ENCODE measurements around the gene ANP32A. TPM values are rescaled to one million over a fixed set of nuclear protein-coding genes. Genes with fewer than 3 reads are reported as not detected.
A peak's percentile ranks its signal among the peaks of the same experiment; 100 is the strongest.

ANP32A gene
- total and polyA plus RNA-seq, 9 of the 15 experiments (the other 6 are each of a cell fraction or from before 2014, with no cell fraction given), result 13.2 to 656 (median 210) TPM

- peak; percentile 32; the same call in 1 of the 2 replicates for TF ChIP-seq TFAP4 (CRISPR knock-in tag; IDR thresholded peaks at IDR 0.05; ENCODE audit: borderline replicate concordance)
- TF ChIP-seq POLR2AphosphoS5 (IDR thresholded peaks at IDR 0.05; ENCODE audit: control insufficient read depth, insufficient read depth, low read depth, low read length), result peak; percentile 47; the same call in 1 of the 2 replicates
- peak; percentile 65; the same call in 1 of the 2 replicates for TF ChIP-seq EP400 (IDR thresholded peaks at IDR 0.05)
- TF ChIP-seq ZNF785 (CRISPR knock-in tag; IDR thresholded peaks at IDR 0.05), result no peak
- peak; percentile 75 for TF ChIP-seq MEF2D (tag; conservative IDR thresholded peaks at IDR 0.05; ENCODE audit: low read depth)
- TF ChIP-seq, protein P1, sequence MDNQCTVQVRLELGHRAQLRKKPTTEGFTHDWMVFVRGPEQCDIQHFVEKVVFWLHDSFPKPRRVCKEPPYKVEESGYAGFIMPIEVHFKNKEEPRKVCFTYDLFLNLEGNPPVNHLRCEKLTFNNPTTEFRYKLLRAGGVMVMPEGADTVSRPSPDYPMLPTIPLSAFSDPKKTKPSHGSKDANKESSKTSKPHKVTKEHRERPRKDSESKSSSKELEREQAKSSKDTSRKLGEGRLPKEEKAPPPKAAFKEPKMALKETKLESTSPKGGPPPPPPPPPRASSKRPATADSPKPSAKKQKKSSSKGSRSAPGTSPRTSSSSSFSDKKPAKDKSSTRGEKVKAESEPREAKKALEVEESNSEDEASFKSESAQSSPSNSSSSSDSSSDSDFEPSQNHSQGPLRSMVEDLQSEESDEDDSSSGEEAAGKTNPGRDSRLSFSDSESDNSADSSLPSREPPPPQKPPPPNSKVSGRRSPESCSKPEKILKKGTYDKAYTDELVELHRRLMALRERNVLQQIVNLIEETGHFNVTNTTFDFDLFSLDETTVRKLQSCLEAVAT (IDR thresholded peaks at IDR 0.05), result peak; percentile 21 to 77; a peak in 1 of 4 replicates
- TF ChIP-seq, protein P2, sequence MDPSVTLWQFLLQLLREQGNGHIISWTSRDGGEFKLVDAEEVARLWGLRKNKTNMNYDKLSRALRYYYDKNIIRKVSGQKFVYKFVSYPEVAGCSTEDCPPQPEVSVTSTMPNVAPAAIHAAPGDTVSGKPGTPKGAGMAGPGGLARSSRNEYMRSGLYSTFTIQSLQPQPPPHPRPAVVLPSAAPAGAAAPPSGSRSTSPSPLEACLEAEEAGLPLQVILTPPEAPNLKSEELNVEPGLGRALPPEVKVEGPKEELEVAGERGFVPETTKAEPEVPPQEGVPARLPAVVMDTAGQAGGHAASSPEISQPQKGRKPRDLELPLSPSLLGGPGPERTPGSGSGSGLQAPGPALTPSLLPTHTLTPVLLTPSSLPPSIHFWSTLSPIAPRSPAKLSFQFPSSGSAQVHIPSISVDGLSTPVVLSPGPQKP (CRISPR knock-in tag; IDR thresholded peaks at IDR 0.05), result no peak
- no peak for TF ChIP-seq ZZZ3 (IDR thresholded peaks at IDR 0.05)
- TF ChIP-seq SMARCB1 (IDR thresholded peaks at IDR 0.05; ENCODE audit: insufficient read length, low read depth), result no peak
- TF ChIP-seq ASH1L (IDR thresholded peaks at IDR 0.05; ENCODE audit: borderline replicate concordance, low read depth, partially characterized antibody), result peak; percentile 98
- TF ChIP-seq, protein P3, sequence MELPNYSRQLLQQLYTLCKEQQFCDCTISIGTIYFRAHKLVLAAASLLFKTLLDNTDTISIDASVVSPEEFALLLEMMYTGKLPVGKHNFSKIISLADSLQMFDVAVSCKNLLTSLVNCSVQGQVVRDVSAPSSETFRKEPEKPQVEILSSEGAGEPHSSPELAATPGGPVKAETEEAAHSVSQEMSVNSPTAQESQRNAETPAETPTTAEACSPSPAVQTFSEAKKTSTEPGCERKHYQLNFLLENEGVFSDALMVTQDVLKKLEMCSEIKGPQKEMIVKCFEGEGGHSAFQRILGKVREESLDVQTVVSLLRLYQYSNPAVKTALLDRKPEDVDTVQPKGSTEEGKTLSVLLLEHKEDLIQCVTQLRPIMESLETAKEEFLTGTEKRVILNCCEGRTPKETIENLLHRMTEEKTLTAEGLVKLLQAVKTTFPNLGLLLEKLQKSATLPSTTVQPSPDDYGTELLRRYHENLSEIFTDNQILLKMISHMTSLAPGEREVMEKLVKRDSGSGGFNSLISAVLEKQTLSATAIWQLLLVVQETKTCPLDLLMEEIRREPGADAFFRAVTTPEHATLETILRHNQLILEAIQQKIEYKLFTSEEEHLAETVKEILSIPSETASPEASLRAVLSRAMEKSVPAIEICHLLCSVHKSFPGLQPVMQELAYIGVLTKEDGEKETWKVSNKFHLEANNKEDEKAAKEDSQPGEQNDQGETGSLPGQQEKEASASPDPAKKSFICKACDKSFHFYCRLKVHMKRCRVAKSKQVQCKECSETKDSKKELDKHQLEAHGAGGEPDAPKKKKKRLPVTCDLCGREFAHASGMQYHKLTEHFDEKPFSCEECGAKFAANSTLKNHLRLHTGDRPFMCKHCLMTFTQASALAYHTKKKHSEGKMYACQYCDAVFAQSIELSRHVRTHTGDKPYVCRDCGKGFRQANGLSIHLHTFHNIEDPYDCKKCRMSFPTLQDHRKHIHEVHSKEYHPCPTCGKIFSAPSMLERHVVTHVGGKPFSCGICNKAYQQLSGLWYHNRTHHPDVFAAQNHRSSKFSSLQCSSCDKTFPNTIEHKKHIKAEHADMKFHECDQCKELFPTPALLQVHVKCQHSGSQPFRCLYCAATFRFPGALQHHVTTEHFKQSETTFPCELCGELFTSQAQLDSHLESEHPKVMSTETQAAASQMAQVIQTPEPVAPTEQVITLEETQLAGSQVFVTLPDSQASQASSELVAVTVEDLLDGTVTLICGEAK (IDR thresholded peaks at IDR 0.05), result 0 out of 2 replicates have a peak, but pooled peaks have one; percentile 11
- TF ChIP-seq, protein P3 (CRISPR knock-in tag; IDR thresholded peaks at IDR 0.05), result no peak
- peak; percentile 81 for TF ChIP-seq RFX1 (IDR thresholded peaks at IDR 0.05)
These were observed at the start of gene ANP32A (continued) for GRCh38 chr15:68820295-68821189.

All from K562 (cell line).